Keratinocyte (primary cell): Measurements from ENCODE around the gene HMX3. TPM values are rescaled to one million over a fixed set of nuclear protein-coding genes. Genes with fewer than 3 reads are reported as not detected.

Experiments used
- DNase-seq: peaks from one replicate; pipeline ENCODE4 v3.0.0-alpha.2; 2011; ENCODE audit warnings: low read depth, missing footprints, low spot score
- FAIRE-seq: peaks from 2 replicates; lab custom pipeline; 2011; peaks lifted over from hg19 to GRCh38; lab: Jason Lieb, UNC
- H2AFZ ChIP-seq: 2 replicates; pipeline ENCODE4 v1.6.0; 2012; ENCODE audit warnings: low read length, control low read depth, inconsistent platforms; ENCODE audit not compliant: control insufficient read depth
- H3K27ac ChIP-seq: 2 replicates; pipeline ENCODE4 v1.5.1; 2011; ENCODE audit warnings: low read length; ENCODE audit not compliant: control insufficient read depth, insufficient read depth
- H3K27me3 ChIP-seq: 3 replicates; pipeline ENCODE4 v1.6.0; 2011; ENCODE audit warnings: low read length; ENCODE audit not compliant: control insufficient read depth, insufficient read depth; ENCODE audit errors: extremely low read depth
- H3K36me3 ChIP-seq, 2 experiments: 2 replicates in 1 of 2; 3 replicates in 1 of 2; pipeline ENCODE4 v1.5.1; 2011; ENCODE audit warnings: low read length in 2 of 2, mild to moderate bottlenecking in 1 of 2; ENCODE audit not compliant: control insufficient read depth in 2 of 2, insufficient read depth in 2 of 2; ENCODE audit errors: extremely low read depth in 1 of 2
- H3K4me1 ChIP-seq: 3 replicates; pipeline ENCODE4 v1.5.1; 2011; ENCODE audit warnings: low read length; ENCODE audit not compliant: control insufficient read depth, insufficient read depth; ENCODE audit errors: extremely low read depth
- H3K4me2 ChIP-seq: 3 replicates; pipeline ENCODE4 v1.6.0; 2011; ENCODE audit warnings: low read depth, low read length; ENCODE audit not compliant: control insufficient read depth, insufficient read depth; ENCODE audit errors: extremely low read depth
- H3K4me3 ChIP-seq, 3 experiments: fragments of 200-600 bp in 1 of 3; sonication (generic) in 1 of 3; 2 replicates in 2 of 3; 3 replicates in 1 of 3; pipeline ENCODE4 v1.5.1; 2011 to 2016; ENCODE audit warnings: low read length in 3 of 3, mild to moderate bottlenecking in 3 of 3, control low read depth in 2 of 3, inconsistent platforms in 1 of 3, low read depth in 1 of 3, mixed read lengths in 1 of 3, mixed run types in 1 of 3, moderate library complexity in 1 of 3; ENCODE audit not compliant: control insufficient read depth in 2 of 3, insufficient read depth in 2 of 3; ENCODE audit errors: extremely low read depth in 1 of 3
- H3K79me2 ChIP-seq: 2 replicates; pipeline ENCODE4 v1.6.0; 2012; ENCODE audit warnings: low read length; ENCODE audit not compliant: control insufficient read depth, insufficient read depth
- H3K9ac ChIP-seq: 3 replicates; pipeline ENCODE4 v1.6.0; 2011; ENCODE audit warnings: low read length; ENCODE audit not compliant: control insufficient read depth, insufficient read depth; ENCODE audit errors: extremely low read depth
- H3K9me1 ChIP-seq: 3 replicates; pipeline ENCODE4 v1.6.0; 2011; ENCODE audit warnings: low read length; ENCODE audit not compliant: control insufficient read depth, insufficient read depth; ENCODE audit errors: extremely low read depth
- H3K9me3 ChIP-seq: 2 replicates; pipeline ENCODE4 v1.5.1; 2012; ENCODE audit warnings: low read depth, low read length; ENCODE audit not compliant: control insufficient read depth
- H4K20me1 ChIP-seq: 3 replicates; pipeline ENCODE4 v1.6.0; 2011; ENCODE audit warnings: low read length; ENCODE audit not compliant: control insufficient read depth, insufficient read depth; ENCODE audit errors: extremely low read depth
- EZH2 ChIP-seq: IDR thresholded peaks from one replicate; pipeline ENCODE4 v1.6.1; 2012; ENCODE audit warnings: inconsistent platforms, mild to moderate bottlenecking, low read length, moderate library complexity
- dilution Hi-C: fragments of 300-500 bp; cut with MboI; formaldehyde crosslinking; loops from one replicate; pipeline ENCODE4 v1.7.0; 2020; ENCODE audit warnings: low sequenced_read_pairs; ENCODE audit not compliant: extremely low pct_ligation_motif_present
- polyA minus RNA-seq, 3 experiments: library from RNA; depleted of rRNA, polyadenylated mRNA; stranded (reverse); fragments of >200 nt; gene quantifications; 1 replicate in 1 of 3; 2 replicates in 1 of 3; 3 replicates in 1 of 3; pipeline ENCODE4 v1.2.3, GENCODE V29; 2011
- polyA plus RNA-seq, 5 experiments: library from polyadenylated mRNA; depleted of rRNA in 3 of 5; stranded (reverse) in 3 of 5; stranded (forward) in 1 of 5; unstranded in 1 of 5; fragments of >200 nt; gene quantifications; 1 replicate in 1 of 5; 2 replicates in 3 of 5; 3 replicates in 1 of 5; pipeline versions ENCODE4 v1.2.1 to v1.2.3, GENCODE V29; 2011 to 2012; ENCODE audit warnings: missing spikeins in 2 of 5, low read depth in 1 of 5, low replicate concordance in 1 of 5
- TF ChIP-seq, protein P1 (sequence below), 3 experiments: IDR thresholded peaks in 1 of 3; conservative IDR thresholded peaks in 1 of 3; optimal IDR thresholded peaks in 1 of 3; 2 replicates in 2 of 3; 3 replicates in 1 of 3; pipeline versions ENCODE3 to v1.5.1; 2011; ENCODE audit warnings: low read length in 3 of 3, mild to moderate bottlenecking in 3 of 3, moderate library complexity in 2 of 3, control low read depth in 1 of 3, inconsistent platforms in 1 of 3; ENCODE audit not compliant: insufficient read depth in 2 of 3; ENCODE audit errors: extremely low read depth in 1 of 3

Gene HMX3
- not detected in 3 replicates for polyA plus RNA-seq
- polyA plus RNA-seq (2011; ENCODE audit: low read depth): not detected
- not detected in 2 replicates for polyA plus RNA-seq (2011; cell fraction: cytosol; rRNA removed)
- not detected in 2 replicates for polyA plus RNA-seq (2011; cell fraction: nucleus; rRNA removed)
- polyA plus RNA-seq (2012; ENCODE audit: low replicate concordance): not detected in 2 replicates
- not detected in 3 replicates for polyA minus RNA-seq
- not detected for polyA minus RNA-seq (2011; cell fraction: cytosol; rRNA and poly(A)+ RNA removed)
- not detected in 2 replicates for polyA minus RNA-seq (2011; cell fraction: nucleus; rRNA and poly(A)+ RNA removed)

DNA sequence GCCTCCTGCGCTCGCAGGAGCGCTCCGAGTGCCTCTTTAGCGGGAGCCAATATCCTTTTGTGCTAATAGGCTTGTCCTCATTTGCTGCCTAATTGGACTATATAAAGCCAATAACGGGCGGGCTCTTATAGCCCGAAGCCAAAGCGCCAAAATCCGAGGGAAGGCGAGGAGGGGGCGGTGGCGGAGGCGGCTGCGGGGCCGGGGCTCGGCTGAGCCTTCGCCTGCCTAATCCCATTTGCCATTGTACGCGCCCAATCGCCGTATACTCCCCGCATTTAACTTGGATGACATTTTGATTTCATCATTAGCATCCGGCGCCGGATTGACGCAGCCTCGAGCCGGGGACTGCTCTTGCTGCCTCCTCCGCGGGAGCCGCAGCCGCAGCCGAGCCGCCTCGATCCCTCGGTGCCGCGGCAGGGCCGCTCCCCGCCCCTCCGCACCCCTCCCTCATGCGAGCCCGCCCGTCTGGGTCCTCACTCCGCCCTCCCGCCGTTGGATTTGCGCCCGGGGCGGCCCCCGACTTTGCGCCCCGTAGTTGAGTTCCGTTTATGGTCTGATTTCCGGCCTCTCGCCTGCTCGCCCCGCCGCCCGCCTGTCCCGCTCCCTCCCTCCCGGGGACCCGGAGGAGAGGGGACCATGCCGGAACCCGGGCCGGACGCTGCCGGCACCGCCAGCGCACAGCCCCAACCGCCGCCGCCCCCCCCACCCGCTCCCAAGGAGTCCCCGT is at the start of gene HMX3:
HMX3 (plus strand) TSS at position 556 of the 727 bp plus-strand sequence; CDS start at position 637, 81 bp downstream.
- Histone ChIP-seq H3K4me1 (peaks cover 9% of the 10 kb centered on the region), H2AFZ (no peak within 1 kb of the TSS), H3K4me3 (peak within 1 kb of the TSS; percentile 14 to 62 (median 35)), H3K9me1 (no peaks in the 10 kb centered on the region), H3K79me2 (no peaks in the 10 kb centered on the region), H3K9ac (no peak within 1 kb of the TSS), H3K36me3 (no peaks in the 10 kb centered on the region), H3K27ac (no peak within 1 kb of the TSS), H3K27me3 (peaks cover 93% of the 10 kb centered on the region), H3K4me2 (peak within 1 kb of the TSS; percentile 62), H3K9me3 (no peaks in the 10 kb centered on the region), H4K20me1 (no peaks in the 10 kb centered on the region)
- TF ChIP-seq EZH2: peak; percentile 84
- TF ChIP-seq, protein P1, sequence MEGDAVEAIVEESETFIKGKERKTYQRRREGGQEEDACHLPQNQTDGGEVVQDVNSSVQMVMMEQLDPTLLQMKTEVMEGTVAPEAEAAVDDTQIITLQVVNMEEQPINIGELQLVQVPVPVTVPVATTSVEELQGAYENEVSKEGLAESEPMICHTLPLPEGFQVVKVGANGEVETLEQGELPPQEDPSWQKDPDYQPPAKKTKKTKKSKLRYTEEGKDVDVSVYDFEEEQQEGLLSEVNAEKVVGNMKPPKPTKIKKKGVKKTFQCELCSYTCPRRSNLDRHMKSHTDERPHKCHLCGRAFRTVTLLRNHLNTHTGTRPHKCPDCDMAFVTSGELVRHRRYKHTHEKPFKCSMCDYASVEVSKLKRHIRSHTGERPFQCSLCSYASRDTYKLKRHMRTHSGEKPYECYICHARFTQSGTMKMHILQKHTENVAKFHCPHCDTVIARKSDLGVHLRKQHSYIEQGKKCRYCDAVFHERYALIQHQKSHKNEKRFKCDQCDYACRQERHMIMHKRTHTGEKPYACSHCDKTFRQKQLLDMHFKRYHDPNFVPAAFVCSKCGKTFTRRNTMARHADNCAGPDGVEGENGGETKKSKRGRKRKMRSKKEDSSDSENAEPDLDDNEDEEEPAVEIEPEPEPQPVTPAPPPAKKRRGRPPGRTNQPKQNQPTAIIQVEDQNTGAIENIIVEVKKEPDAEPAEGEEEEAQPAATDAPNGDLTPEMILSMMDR (optimal IDR thresholded peaks at IDR 0.05 in 1 of 3, IDR thresholded peaks at IDR 0.05 in 1 of 3, conservative IDR thresholded peaks at IDR 0.05 in 1 of 3; ENCODE audit: extremely low read depth in 1 of 3, insufficient read depth in 2 of 3, low read length in 3 of 3): no peak
- DNase-seq (no peak), FAIRE-seq (no peak)
- dilution Hi-C loops: no loop called here

- Histone ChIP-seq H3K9me3 (no peaks in the 10 kb centered on the region), H3K27me3 (no peaks in the 10 kb centered on the region), H3K4me1 (no peaks in the 10 kb centered on the region), H2AFZ (no peak overlapping the region), H3K4me3 (no peak overlapping the region), H3K79me2 (no peaks in the 10 kb centered on the region), H4K20me1 (no peaks in the 10 kb centered on the region), H3K9me1 (no peaks in the 10 kb centered on the region), H3K27ac (no peak overlapping the region), H3K4me2 (no peak overlapping the region), H3K9ac (no peak overlapping the region), H3K36me3 (no peaks in the 10 kb centered on the region)
- DNase-seq (no peak), FAIRE-seq (no peak)
- TF ChIP-seq, protein P1 (optimal IDR thresholded peaks at IDR 0.05 in 1 of 3, IDR thresholded peaks at IDR 0.05 in 1 of 3, conservative IDR thresholded peaks at IDR 0.05 in 1 of 3; ENCODE audit: extremely low read depth in 1 of 3, insufficient read depth in 2 of 3, low read length in 3 of 3): no peak
- TF ChIP-seq EZH2: no peak
- dilution Hi-C loops: no loop called here
These were observed 49.5 kb upstream of the HMX3 start for GRCh38 chr10:123086281-123086680.
